MV-4-11 (cell line): ENCODE results near the gene PRDM16.

Experiments used
- DNase-seq: peaks from one replicate; lab custom pipeline; 2025; lab: John Stamatoyannopoulos, UW

PRDM16 gene

GRCh38 chr1:3433596-3434320, 364.8 kb downstream of the PRDM16 start:
- DNase-seq: no peak

GRCh38 chr1:3434406-3435110, 365.6 kb downstream of the PRDM16 start:
- DNase-seq: no peak

- no peak for DNase-seq
Measured at GRCh38 chr1:3435666-3436065, 366.7 kb downstream of the PRDM16 start.

- DNase-seq: no peak
Measured at GRCh38 chr1:3436451-3436850, 367.4 kb downstream of the PRDM16 start.

GRCh38 chr1:3436901-3437300, 367.9 kb downstream of the PRDM16 start:
- DNase-seq: no peak

- no peak for DNase-seq
Measured at GRCh38 chr1:3438661-3439180, 369.7 kb downstream of the PRDM16 start.

GRCh38 chr1:3439346-3440299, 370.6 kb downstream of the PRDM16 start:
- no peak for DNase-seq

GRCh38 chr1:3440300-3440681, 371.3 kb downstream of the PRDM16 start:
- no peak for DNase-seq

- no peak for DNase-seq
Measured at GRCh38 chr1:3440711-3441409, 371.9 kb downstream of the PRDM16 start.

- DNase-seq: no peak
Measured at GRCh38 chr1:3441410-3441847, 372.4 kb downstream of the PRDM16 start.

- DNase-seq: no peak
Measured at GRCh38 chr1:3441880-3442279, 372.9 kb downstream of the PRDM16 start.

- no peak for DNase-seq
Measured at GRCh38 chr1:3442331-3442730, 373.3 kb downstream of the PRDM16 start.

GRCh38 chr1:3442901-3443300, 373.9 kb downstream of the PRDM16 start:
- no peak for DNase-seq

- DNase-seq: no peak
Measured at GRCh38 chr1:3443807-3444206, 374.8 kb downstream of the PRDM16 start.

GRCh38 chr1:3444298-3444697, 375.3 kb downstream of the PRDM16 start:
- DNase-seq: no peak

- DNase-seq: no peak
Measured at GRCh38 chr1:3444736-3445135, 375.7 kb downstream of the PRDM16 start.

GRCh38 chr1:3450202-3450863, 381.3 kb downstream of the PRDM16 start:
- no peak for DNase-seq

GRCh38 chr1:3450983-3451382, 382.0 kb downstream of the PRDM16 start:
- no peak for DNase-seq

- no peak for DNase-seq
Measured at GRCh38 chr1:3451994-3452865, 383.2 kb downstream of the PRDM16 start.

GRCh38 chr1:3452866-3453175, 383.8 kb downstream of the PRDM16 start:
- DNase-seq: no peak
